Activated CD8-positive, alpha-beta T cell treated with anti-CD3 and anti-CD28 coated beads for 36 hours (primary cell): ENCODE measurements around the gene CLIP1. TPM values are rescaled to one million over a fixed set of nuclear protein-coding genes. Genes with fewer than 3 reads are reported as not detected.

Source experiments
- ATAC-seq: fragments of 200-7000 bp; cut with Tn5 transposase; one replicate; pipeline ENCODE4 v1.10.0; 2021; ENCODE audit warnings: mild to moderate bottlenecking, moderate library complexity
- CTCF ChIA-PET: fragments of 350-600 bp; sonication (Branson Sonifier 250); formaldehyde crosslinking; loops from one replicate; lab custom pipeline; 2021; ENCODE audit warnings: antibody characterized with exemption; lab: Charles Lee
- POLR2A ChIA-PET: fragments of 350-600 bp; sonication (Branson Sonifier 250); formaldehyde crosslinking; loops from one replicate; lab custom pipeline; 2021; ENCODE audit warnings: antibody characterized with exemption; lab: Charles Lee
- DNase-seq: peaks from one replicate; pipeline ENCODE4 v3.0.0-alpha.2; 2020
- H3K27ac Mint-ChIP-seq: one replicate; pipeline ENCODE4 v1.8.0; 2021; ENCODE audit warnings: mild to moderate bottlenecking, mixed read lengths
- H3K27me3 Mint-ChIP-seq: one replicate; pipeline ENCODE4 v1.8.0; 2021; ENCODE audit warnings: mixed read lengths
- H3K36me3 Mint-ChIP-seq: one replicate; pipeline ENCODE4 v1.8.0; 2021; ENCODE audit warnings: low read depth, mixed read lengths
- H3K4me1 Mint-ChIP-seq: one replicate; pipeline ENCODE4 v1.8.0; 2021; ENCODE audit warnings: low read depth, mixed read lengths
- H3K4me3 Mint-ChIP-seq: one replicate; pipeline ENCODE4 v1.8.0; 2021; ENCODE audit warnings: mild to moderate bottlenecking, moderate library complexity, mixed read lengths
- H3K9me3 Mint-ChIP-seq: one replicate; pipeline ENCODE4 v1.8.0; 2021; ENCODE audit warnings: mixed read lengths
- intact Hi-C: fragments of 100-400 bp; cut with micrococcal nuclease; formaldehyde crosslinking; loops from one replicate; pipeline ENCODE4 v1.10.0; 2022
- total RNA-seq, 2 experiments: library from RNA; stranded (reverse); gene quantifications; one replicate each; pipeline ENCODE4 v1.2.3, GENCODE V29; 2021
- TF ChIP-seq, protein P1 (sequence below): fragments of 200-600 bp; IDR thresholded peaks from one replicate; pipeline ENCODE4 v1.8.0; 2022; ENCODE audit warnings: antibody characterized with exemption, mild to moderate bottlenecking

CLIP1 gene
- total RNA-seq, 2 experiments from 2014 or later: 29.4 to 32.4 TPM

- Mint-ChIP-seq H3K27me3 (no peaks in the 10 kb centered on the region), H3K9me3 (no peaks in the 10 kb centered on the region), H3K27ac (no peak overlapping the region), H3K36me3 (peaks cover 8% of the 10 kb centered on the region), H3K4me1 (no peaks in the 10 kb centered on the region), H3K4me3 (no peak overlapping the region)
- DNase-seq (no peak), ATAC-seq (no peak)
- ChIA-PET POLR2A (interaction anchor here (1.2 kb wide), 1 partner anchor 11 kb away, joined by 5 read pairs; no protein-coding TSS in a partner anchor), CTCF (interaction anchor here (1.0 to 3.3 kb wide), 4 partner anchors 12 to 44 kb away, joined by 3 to 10 read pairs (median 4); no protein-coding TSS in a partner anchor)
- intact Hi-C loops: no loop called here
- TF ChIP-seq, protein P1, sequence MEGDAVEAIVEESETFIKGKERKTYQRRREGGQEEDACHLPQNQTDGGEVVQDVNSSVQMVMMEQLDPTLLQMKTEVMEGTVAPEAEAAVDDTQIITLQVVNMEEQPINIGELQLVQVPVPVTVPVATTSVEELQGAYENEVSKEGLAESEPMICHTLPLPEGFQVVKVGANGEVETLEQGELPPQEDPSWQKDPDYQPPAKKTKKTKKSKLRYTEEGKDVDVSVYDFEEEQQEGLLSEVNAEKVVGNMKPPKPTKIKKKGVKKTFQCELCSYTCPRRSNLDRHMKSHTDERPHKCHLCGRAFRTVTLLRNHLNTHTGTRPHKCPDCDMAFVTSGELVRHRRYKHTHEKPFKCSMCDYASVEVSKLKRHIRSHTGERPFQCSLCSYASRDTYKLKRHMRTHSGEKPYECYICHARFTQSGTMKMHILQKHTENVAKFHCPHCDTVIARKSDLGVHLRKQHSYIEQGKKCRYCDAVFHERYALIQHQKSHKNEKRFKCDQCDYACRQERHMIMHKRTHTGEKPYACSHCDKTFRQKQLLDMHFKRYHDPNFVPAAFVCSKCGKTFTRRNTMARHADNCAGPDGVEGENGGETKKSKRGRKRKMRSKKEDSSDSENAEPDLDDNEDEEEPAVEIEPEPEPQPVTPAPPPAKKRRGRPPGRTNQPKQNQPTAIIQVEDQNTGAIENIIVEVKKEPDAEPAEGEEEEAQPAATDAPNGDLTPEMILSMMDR: no peak
Observed at GRCh38 chr12:122311696-122312095, 110.8 kb downstream of the CLIP1 start.

- ChIA-PET POLR2A (no interaction called here), CTCF (interaction anchor here (1.2 kb wide), 1 partner anchor 43 kb away, joined by 5 read pairs; no protein-coding TSS in a partner anchor)
- no peaks in the 10 kb centered on the region for H3K4me1 Mint-ChIP-seq
- no peaks in the 10 kb centered on the region for H3K9me3 Mint-ChIP-seq
- no peaks in the 10 kb centered on the region for H3K27me3 Mint-ChIP-seq
- DNase-seq (no peak), ATAC-seq (no peak)
- TF ChIP-seq, protein P1: no peak
- H3K36me3 Mint-ChIP-seq: peaks cover 8% of the 10 kb centered on the region
- intact Hi-C loops: no loop called here
- no peak overlapping the region for H3K4me3 Mint-ChIP-seq
- no peak overlapping the region for H3K27ac Mint-ChIP-seq
Observed at GRCh38 chr12:122310626-122311333, 111.7 kb downstream of the CLIP1 start.

GRCh38 chr12:122309564-122310121, 112.8 kb downstream of the CLIP1 start:
- DNase-seq: no peak
- no peak overlapping the region for H3K4me3 Mint-ChIP-seq
- no peak overlapping the region for H3K27ac Mint-ChIP-seq
- H3K27me3 Mint-ChIP-seq: no peaks in the 10 kb centered on the region
- ChIA-PET POLR2A (no interaction called here), CTCF (interaction anchor here (0.7 to 1.1 kb wide), 4 partner anchors 9 to 255 kb away, joined by 3 to 5 read pairs (median 3); no protein-coding TSS in a partner anchor)
- H3K4me1 Mint-ChIP-seq: no peaks in the 10 kb centered on the region
- ATAC-seq: no peak
- intact Hi-C loops: no loop called here
- TF ChIP-seq, protein P1: no peak
- peaks cover 5% of the 10 kb centered on the region for H3K36me3 Mint-ChIP-seq
- H3K9me3 Mint-ChIP-seq: no peaks in the 10 kb centered on the region

GRCh38 chr12:122308811-122309210, 113.7 kb downstream of the CLIP1 start:
- TF ChIP-seq, protein P1: no peak
- no peak overlapping the region for H3K27ac Mint-ChIP-seq
- DNase-seq: no peak
- ATAC-seq: no peak
- H3K27me3 Mint-ChIP-seq: no peaks in the 10 kb centered on the region
- POLR2A ChIA-PET: no interaction called here
- CTCF ChIA-PET: interaction anchor here (0.8 to 1.1 kb wide), 3 partner anchors 10 to 254 kb away, joined by 3 to 5 read pairs (median 3); no protein-coding TSS in a partner anchor
- no peaks in the 10 kb centered on the region for H3K9me3 Mint-ChIP-seq
- H3K4me1 Mint-ChIP-seq: no peaks in the 10 kb centered on the region
- intact Hi-C loops: no loop called here
- H3K36me3 Mint-ChIP-seq: peaks cover 5% of the 10 kb centered on the region
- no peak overlapping the region for H3K4me3 Mint-ChIP-seq

GRCh38 chr12:122306407-122306806, 116.1 kb downstream of the CLIP1 start:
- ChIA-PET CTCF (interaction anchor here (1.0 to 2.1 kb wide), 5 partner anchors 8 to 252 kb away, joined by 3 to 5 read pairs (median 3); no protein-coding TSS in a partner anchor), POLR2A (no interaction called here)
- no peak overlapping the region for H3K27ac Mint-ChIP-seq
- no peaks in the 10 kb centered on the region for H3K4me1 Mint-ChIP-seq
- H3K9me3 Mint-ChIP-seq: no peaks in the 10 kb centered on the region
- TF ChIP-seq, protein P1: no peak
- ATAC-seq: no peak
- peak; percentile 11 for DNase-seq
- H3K4me3 Mint-ChIP-seq: no peak overlapping the region
- intact Hi-C loops: no loop called here
- H3K27me3 Mint-ChIP-seq: no peaks in the 10 kb centered on the region
- H3K36me3 Mint-ChIP-seq: peaks cover 5% of the 10 kb centered on the region
